MG63 (cell line): ENCODE measurements around the gene C16orf90. TPM values are rescaled to one million over a fixed set of nuclear protein-coding genes. Genes with fewer than 3 reads are reported as not detected.
"Not testable (repeated sequence)": the region's sequence is repeated elsewhere in the genome, so short reads cannot be mapped to it uniquely, and the experiment has no call there.

Experiments used
- DNase-seq: peaks from one replicate; pipeline ENCODE4 v3.0.0-alpha.2; 2020
- H3K27me3 ChIP-seq: fragments of 250-450 bp; sonication (Bioruptor Pico); 2 replicates; pipeline ENCODE4 v1.5.1; 2020; ENCODE audit warnings: mild to moderate bottlenecking, moderate library complexity
- H3K36me3 ChIP-seq: fragments of 250-450 bp; sonication (Bioruptor Pico); 2 replicates; pipeline ENCODE4 v1.5.1; 2020; ENCODE audit warnings: mild to moderate bottlenecking, moderate library complexity
- H3K4me3 ChIP-seq: fragments of 250-450 bp; sonication (Bioruptor Pico); 2 replicates; pipeline ENCODE4 v1.5.1; 2020; ENCODE audit warnings: mild to moderate bottlenecking, moderate library complexity
- H3K9me3 ChIP-seq: fragments of 250-450 bp; sonication (Bioruptor Pico); 2 replicates; pipeline ENCODE4 v1.5.1; 2020; ENCODE audit warnings: mild to moderate bottlenecking, moderate library complexity
- total RNA-seq: library from RNA; depleted of rRNA; stranded (reverse); fragments of >200 nt; shearing (Covaris generic); gene quantifications from 2 replicates; pipeline ENCODE4 v1.2.3, GENCODE V29; 2014; ENCODE audit warnings: low replicate concordance

C16orf90 gene
- total RNA-seq, 1 experiment from 2014 or later = not detected

- no peak for DNase-seq
- no peak overlapping the region for H3K4me3 ChIP-seq
- H3K36me3 ChIP-seq = peaks cover 45% of the 10 kb centered on the region
- no peaks in the 10 kb centered on the region for H3K27me3 ChIP-seq
- H3K9me3 ChIP-seq = no peaks in the 10 kb centered on the region
These were observed 18.9 kb downstream of the C16orf90 start for GRCh38 chr16:3476409-3476808.

DNA sequence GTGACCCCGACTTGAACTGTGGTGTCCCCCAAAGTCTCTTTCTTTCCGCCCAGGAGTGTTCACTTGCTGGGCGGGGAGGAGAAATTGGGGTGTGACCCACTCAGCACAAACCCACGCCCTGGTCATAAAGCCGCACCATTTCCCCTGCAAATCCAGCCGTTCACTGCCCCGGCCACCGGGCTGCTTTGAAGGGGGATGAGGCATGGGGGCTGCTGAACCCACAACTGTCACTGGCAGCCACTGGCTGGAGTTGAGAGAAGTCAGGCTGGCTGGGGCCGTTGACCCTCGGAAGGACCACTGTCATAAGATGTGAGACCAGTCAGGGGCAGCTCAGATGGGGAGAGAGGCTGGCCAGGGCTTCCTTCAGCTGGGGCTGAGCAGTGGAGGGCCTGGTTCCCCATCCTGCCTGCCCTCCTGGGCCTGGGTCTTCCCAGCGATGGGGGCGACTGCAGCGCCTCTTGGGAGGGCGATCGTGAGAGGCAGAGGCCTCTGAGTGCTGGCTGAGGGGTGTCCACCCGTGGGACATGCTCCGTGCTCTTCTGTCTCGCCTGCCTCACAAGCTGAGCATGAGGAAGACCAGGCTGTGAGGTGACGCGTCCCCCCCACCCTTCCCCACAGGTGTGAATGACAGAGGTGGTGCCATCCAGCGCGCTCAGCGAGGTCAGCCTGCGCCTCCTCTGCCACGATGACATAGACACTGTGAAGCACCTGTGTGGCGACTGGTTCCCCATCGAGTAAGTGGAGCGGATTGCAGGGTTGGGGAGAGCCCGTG, 19.5 kb downstream of the C16orf90 start:
- no peak overlapping the region for H3K4me3 ChIP-seq
- peaks cover 39% of the 10 kb centered on the region for H3K36me3 ChIP-seq
- no peaks in the 10 kb centered on the region for H3K9me3 ChIP-seq
- H3K27me3 ChIP-seq = no peaks in the 10 kb centered on the region
- no peak for DNase-seq

DNA sequence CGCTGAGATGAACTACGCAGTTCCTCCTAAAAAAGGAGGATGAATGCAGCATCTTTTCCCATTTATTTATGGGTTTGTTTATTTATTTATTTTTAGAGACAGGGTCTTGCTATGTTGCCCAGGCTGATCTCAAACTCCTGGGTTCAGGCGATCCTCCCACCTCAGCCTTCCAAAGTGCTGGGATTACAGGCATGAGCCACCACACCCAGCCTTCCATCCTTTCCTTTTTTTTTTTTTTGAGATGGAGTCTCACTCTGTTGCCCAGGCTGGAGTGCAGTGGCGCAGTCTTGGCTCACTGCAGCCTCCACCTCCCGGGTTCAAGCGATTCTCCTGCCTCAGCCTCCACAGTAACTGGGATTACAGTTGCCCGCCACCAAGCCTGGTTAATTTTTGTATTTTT, 20.4 kb downstream of the C16orf90 start:
- H3K27me3 ChIP-seq, H3K4me3 ChIP-seq, H3K9me3 ChIP-seq, DNase-seq: not testable (repeated sequence)
- peaks cover 33% of the 10 kb centered on the region for H3K36me3 ChIP-seq

GRCh38 chr16:3474136-3474779, 21.0 kb downstream of the C16orf90 start:
- Histone ChIP-seq H3K9me3 (no peaks in the 10 kb centered on the region), H3K36me3 (peaks cover 28% of the 10 kb centered on the region), H3K27me3 (no peaks in the 10 kb centered on the region), H3K4me3 (no peak overlapping the region)
- DNase-seq = no peak

DNA sequence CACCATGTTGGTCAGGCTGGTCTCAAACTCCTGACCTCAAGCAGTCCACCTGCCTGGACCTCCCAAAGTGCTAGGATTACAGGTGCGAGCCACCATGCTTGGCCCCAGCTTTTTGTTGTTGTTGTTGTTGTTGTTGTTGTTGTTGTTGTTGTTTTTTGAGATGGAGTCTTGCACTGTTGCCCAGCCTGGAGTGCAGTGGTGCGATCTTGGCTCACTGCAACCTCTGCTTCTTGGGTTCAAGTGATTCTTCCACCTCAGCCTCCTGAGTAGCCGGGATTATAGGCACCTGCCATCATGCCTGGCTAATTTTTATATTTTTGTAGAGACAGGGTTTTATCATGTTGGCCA, 21.7 kb downstream of the C16orf90 start:
- H3K27me3 ChIP-seq, DNase-seq, H3K9me3 ChIP-seq, H3K4me3 ChIP-seq: not testable (repeated sequence)
- peaks cover 23% of the 10 kb centered on the region for H3K36me3 ChIP-seq

DNA sequence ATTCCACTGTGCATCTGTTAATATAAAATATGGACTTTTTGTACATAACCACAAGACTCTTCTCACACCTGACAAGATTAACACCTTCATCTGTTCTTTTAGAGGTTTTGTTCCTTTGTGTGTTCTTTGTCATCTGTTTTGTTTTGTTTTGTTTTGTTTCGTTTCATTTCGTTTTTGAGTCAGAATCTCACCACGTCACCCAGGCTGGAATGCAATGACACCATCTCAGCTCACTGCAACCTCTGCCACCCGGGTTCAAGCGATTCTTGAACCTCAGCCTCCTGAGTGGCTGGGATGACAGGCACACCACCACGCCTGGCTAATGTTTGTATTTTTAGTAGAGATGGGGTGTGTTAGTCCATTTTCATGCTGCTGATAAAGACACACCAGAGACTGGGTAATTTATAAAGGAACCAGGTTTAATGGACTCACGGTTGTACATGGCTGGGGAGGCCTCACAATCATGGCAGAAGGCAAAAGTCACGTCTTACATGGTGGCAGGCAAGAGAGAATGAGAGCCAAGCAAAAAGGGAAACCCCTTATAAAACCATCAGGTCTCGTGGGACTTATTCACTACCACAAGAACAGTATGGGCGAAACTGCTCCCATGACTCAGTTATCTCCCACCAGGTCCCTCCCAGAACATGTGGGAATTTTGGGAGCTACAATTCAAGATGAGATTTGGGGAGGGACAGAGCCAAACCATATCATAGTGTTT, 22.3 kb downstream of the C16orf90 start:
- Histone ChIP-seq H3K36me3 (peaks cover 24% of the 10 kb centered on the region), H3K9me3 (no peaks in the 10 kb centered on the region), H3K27me3 (no peaks in the 10 kb centered on the region), H3K4me3 (no peak overlapping the region)
- DNase-seq = no peak

- H3K27me3 ChIP-seq = no peaks in the 10 kb centered on the region
- H3K36me3 ChIP-seq = peaks cover 22% of the 10 kb centered on the region
- H3K4me3 ChIP-seq = no peak overlapping the region
- no peak for DNase-seq
- H3K9me3 ChIP-seq = no peaks in the 10 kb centered on the region
These were observed 23.6 kb downstream of the C16orf90 start for GRCh38 chr16:3471518-3472176.

GRCh38 chr16:3470723-3471122, 24.6 kb downstream of the C16orf90 start:
- Histone ChIP-seq H3K9me3 (no peaks in the 10 kb centered on the region), H3K36me3 (peaks cover 32% of the 10 kb centered on the region), H3K4me3 (no peak overlapping the region), H3K27me3 (no peaks in the 10 kb centered on the region)
- no peak for DNase-seq

GRCh38 chr16:3469736-3470135, 25.6 kb downstream of the C16orf90 start:
- peaks cover 34% of the 10 kb centered on the region for H3K36me3 ChIP-seq
- H3K9me3 ChIP-seq = no peaks in the 10 kb centered on the region
- H3K4me3 ChIP-seq = no peak overlapping the region
- DNase-seq = no peak
- H3K27me3 ChIP-seq = no peaks in the 10 kb centered on the region

DNA sequence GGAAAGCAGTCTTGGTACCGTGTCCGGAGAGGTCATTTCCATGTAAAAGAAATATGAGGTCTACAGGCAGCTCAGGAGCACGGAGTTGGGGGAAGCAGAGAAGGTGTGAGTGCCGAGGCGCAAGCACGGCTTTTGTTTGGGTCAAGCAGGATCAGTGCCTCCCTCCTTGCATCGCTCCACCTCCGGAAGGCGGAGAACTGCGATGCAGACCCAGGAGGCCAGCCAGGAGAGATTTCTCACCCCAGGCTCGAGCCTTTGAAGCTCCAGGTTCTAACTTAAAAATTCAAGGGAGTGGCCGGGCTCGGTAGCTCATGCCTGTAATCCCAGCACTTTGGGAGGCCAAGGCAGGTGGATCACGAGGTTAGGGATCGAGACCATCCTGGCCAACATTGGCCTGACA, 26.8 kb downstream of the C16orf90 start:
- no peak overlapping the region for H3K4me3 ChIP-seq
- no peak for DNase-seq
- H3K27me3 ChIP-seq = no peaks in the 10 kb centered on the region
- H3K9me3 ChIP-seq = no peaks in the 10 kb centered on the region
- H3K36me3 ChIP-seq = peaks cover 27% of the 10 kb centered on the region

DNA sequence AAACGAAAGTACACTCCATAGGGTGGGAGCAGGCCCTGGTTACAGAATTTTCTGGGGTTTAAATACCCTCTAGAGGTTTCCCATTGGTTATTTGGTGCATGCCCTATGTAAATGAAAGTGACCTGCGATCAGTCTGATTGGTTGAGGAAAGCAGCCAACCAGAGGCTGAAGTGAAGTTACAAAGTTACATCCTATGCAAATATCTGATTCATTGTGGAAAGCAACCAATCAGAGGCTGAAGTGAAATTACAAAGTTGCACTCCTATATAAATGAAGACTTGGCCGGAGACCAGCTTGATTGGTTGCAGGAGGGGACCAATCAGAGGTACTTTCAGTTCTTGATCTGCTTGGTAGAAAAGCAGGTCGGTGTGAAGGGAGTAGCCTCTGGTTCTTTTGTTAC, 27.4 kb downstream of the C16orf90 start:
- no peaks in the 10 kb centered on the region for H3K27me3 ChIP-seq
- no peaks in the 10 kb centered on the region for H3K9me3 ChIP-seq
- DNase-seq = peak; percentile 42
- peaks cover 22% of the 10 kb centered on the region for H3K36me3 ChIP-seq
- no peak overlapping the region for H3K4me3 ChIP-seq

GRCh38 chr16:3467182-3467581, 28.1 kb downstream of the C16orf90 start:
- Histone ChIP-seq H3K27me3 (no peaks in the 10 kb centered on the region), H3K4me3 (no peak overlapping the region), H3K9me3 (no peaks in the 10 kb centered on the region), H3K36me3 (peaks cover 21% of the 10 kb centered on the region)
- DNase-seq = no peak

DNA sequence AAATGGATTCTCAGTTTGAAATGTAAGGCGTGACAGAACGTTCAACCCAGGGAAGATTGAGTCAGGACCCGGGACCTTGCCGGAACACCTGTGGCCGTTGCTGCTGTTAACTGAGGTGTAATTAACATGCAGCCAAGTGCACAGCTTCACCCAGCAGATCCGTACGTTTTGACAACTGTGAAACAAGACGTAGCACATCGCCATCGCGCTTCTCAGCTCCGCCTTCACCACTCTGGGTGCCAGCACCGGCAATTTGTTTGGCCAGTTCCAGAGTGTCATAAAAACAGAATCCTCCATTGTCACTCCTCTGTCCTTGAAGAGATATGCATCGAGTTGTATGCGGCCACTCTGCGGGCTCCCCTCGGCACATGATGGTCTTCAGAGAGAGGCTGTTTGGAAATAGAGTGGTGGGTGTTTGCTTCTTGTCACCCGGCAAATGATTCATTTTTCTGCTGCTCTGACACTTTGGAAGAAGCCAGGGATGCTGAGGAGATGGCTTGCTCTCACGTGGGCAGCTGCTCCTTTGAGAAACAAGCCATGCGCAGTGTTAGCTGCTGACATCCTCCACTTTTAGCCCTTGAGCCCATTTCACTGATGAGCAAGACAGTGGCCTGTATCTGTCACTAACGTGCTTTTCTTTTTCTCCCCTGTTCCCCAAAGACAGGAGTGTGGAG, 29.2 kb downstream of the C16orf90 start:
- Histone ChIP-seq H3K27me3 (no peaks in the 10 kb centered on the region), H3K4me3 (no peak overlapping the region), H3K36me3 (peaks cover 21% of the 10 kb centered on the region), H3K9me3 (no peaks in the 10 kb centered on the region)
- no peak for DNase-seq

DNA sequence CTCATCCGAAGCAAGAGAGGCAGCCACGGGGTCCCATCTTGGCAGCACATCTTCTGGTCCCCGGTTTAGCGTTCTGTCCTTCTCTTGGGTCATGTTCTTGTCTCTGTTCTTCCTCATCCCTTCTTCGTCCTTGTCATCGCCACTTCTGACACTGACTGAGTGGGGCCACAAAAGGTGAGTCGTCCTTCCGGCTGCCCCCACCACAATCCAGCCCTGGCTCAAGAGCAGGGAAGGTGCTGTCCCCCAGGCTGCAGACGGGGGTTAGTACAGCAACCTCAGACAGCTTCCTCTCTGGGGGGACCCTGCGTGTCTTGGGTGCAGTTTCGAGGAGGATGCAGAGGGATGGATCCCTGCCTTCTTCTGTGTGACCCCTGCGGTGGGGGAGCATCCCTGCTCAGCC, 30.0 kb downstream of the C16orf90 start:
- Histone ChIP-seq H3K9me3 (no peaks in the 10 kb centered on the region), H3K36me3 (peaks cover 25% of the 10 kb centered on the region), H3K27me3 (no peaks in the 10 kb centered on the region), H3K4me3 (no peak overlapping the region)
- DNase-seq = no peak

GRCh38 chr16:3461151-3461550, 34.1 kb downstream of the C16orf90 start:
- Histone ChIP-seq H3K4me3 (no peak overlapping the region), H3K27me3 (no peaks in the 10 kb centered on the region), H3K36me3 (peaks cover 20% of the 10 kb centered on the region), H3K9me3 (no peaks in the 10 kb centered on the region)
- DNase-seq = no peak

DNA sequence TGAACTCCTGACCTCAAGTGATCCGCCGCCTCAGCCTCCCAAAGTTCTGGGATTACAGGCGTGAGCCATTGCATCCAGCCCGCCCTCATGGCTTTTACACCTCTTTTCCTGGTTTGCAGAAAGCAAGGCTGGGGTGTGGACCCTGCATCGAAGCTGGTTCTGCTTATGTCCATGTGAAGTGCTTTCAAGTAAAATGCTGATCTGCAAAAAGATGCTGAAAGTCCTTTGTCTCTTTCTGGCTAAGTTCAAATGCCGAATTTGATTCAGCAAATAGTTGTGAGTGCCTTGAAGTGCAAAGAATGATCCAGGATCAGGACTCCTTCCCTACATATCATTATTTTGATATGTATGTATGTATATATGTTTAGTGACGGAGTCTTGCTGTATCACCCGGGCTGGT, 34.7 kb downstream of the C16orf90 start:
- H3K9me3 ChIP-seq = no peaks in the 10 kb centered on the region
- no peak overlapping the region for H3K4me3 ChIP-seq
- no peak for DNase-seq
- no peaks in the 10 kb centered on the region for H3K27me3 ChIP-seq
- peaks cover 14% of the 10 kb centered on the region for H3K36me3 ChIP-seq

DNA sequence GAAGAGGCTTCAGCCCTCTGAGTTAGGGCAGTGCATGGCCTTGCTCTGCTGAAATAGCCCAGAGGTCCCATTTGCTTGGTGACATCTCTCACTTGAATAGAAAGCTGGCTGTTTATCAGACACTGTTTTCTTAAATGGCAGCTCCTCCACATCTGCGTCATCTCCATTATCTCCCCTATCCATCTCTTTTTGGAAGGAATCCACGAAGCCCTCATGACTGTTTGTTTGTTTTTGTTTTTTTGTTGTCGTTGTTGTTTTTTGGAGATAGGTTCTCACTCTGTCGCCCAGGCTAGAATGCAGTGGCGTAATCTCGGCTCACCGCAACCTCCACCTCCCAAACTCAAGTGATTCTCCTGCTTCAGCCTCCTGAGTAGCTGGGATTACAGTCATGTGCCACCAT, 35.2 kb downstream of the C16orf90 start:
- no peaks in the 10 kb centered on the region for H3K27me3 ChIP-seq
- no peak overlapping the region for H3K4me3 ChIP-seq
- H3K9me3 ChIP-seq = no peaks in the 10 kb centered on the region
- H3K36me3 ChIP-seq = peaks cover 14% of the 10 kb centered on the region
- no peak for DNase-seq
